Umbilical cord (tissue), 2 donors: ENCODE measurements around the gene OR1K1. TPM values are rescaled to one million over a fixed set of nuclear protein-coding genes. Genes with fewer than 3 reads are reported as not detected.
"Not testable (repeated sequence)": the region's sequence is repeated elsewhere in the genome, so short reads cannot be mapped to it uniquely, and the experiment has no call there.

Experiments
- DNase-seq: peaks from one replicate; pipeline ENCODE4 v3.0.0-alpha.2; 2015; ENCODE audit warnings: low spot score
- total RNA-seq: library from RNA; depleted of rRNA; stranded (reverse); fragments of >200 nt; gene quantifications from one replicate; pipeline ENCODE4 v1.2.3, GENCODE V29; 2014; ENCODE audit warnings: low replicate concordance; ENCODE audit not compliant: insufficient read depth

OR1K1 gene
- total RNA-seq, 1 donor from 2014 or later = not detected

- no peak for DNase-seq
Observed at GRCh38 chr9:122812736-122813135, 12.8 kb downstream of the OR1K1 start.

GRCh38 chr9:122814545-122814944 lies 14.6 kb downstream of the OR1K1 start:
- DNase-seq = no peak

GRCh38 chr9:122815544-122815943 lies 15.6 kb downstream of the OR1K1 start:
- no peak for DNase-seq

- peak; percentile 57 for DNase-seq
Observed at GRCh38 chr9:122816163-122816867, 16.4 kb downstream of the OR1K1 start.

GRCh38 chr9:122819326-122819725 lies 19.4 kb downstream of the OR1K1 start:
- DNase-seq = no peak

- no peak for DNase-seq
Observed at GRCh38 chr9:122819791-122820489, 20.0 kb downstream of the OR1K1 start.

- DNase-seq = no peak
Observed at GRCh38 chr9:122820490-122820845, 20.5 kb downstream of the OR1K1 start.

- DNase-seq = peak; percentile 43
Observed at GRCh38 chr9:122821278-122821943, 21.5 kb downstream of the OR1K1 start.

- DNase-seq = no peak
Observed at GRCh38 chr9:122822056-122822455, 22.1 kb downstream of the OR1K1 start.

GRCh38 chr9:122822938-122823337 lies 23.0 kb downstream of the OR1K1 start:
- no peak for DNase-seq

GRCh38 chr9:122827761-122828093 lies 27.8 kb downstream of the OR1K1 start:
- DNase-seq = no peak

- not testable (repeated sequence) for DNase-seq
Observed at GRCh38 chr9:122828965-122829284, 29.0 kb downstream of the OR1K1 start.

- no peak for DNase-seq
Observed at GRCh38 chr9:122832194-122832593, 32.3 kb downstream of the OR1K1 start.

GRCh38 chr9:122835313-122835731 lies 35.4 kb downstream of the OR1K1 start:
- no peak for DNase-seq

GRCh38 chr9:122837266-122837850 lies 37.4 kb downstream of the OR1K1 start:
- DNase-seq = no peak

GRCh38 chr9:122838441-122838840 lies 38.5 kb downstream of the OR1K1 start:
- not testable (repeated sequence) for DNase-seq

GRCh38 chr9:122841501-122841900 lies 41.6 kb downstream of the OR1K1 start:
- no peak for DNase-seq

- DNase-seq = no peak
Observed at GRCh38 chr9:122844137-122844536, 44.2 kb downstream of the OR1K1 start.

GRCh38 chr9:122845116-122845515 lies 45.2 kb downstream of the OR1K1 start:
- no peak for DNase-seq

- DNase-seq = no peak
Observed at GRCh38 chr9:122846371-122846940, 46.5 kb downstream of the OR1K1 start.

- DNase-seq = no peak
Observed at GRCh38 chr9:122848256-122848943, 48.5 kb downstream of the OR1K1 start.
